22Rv1 (cell line): ENCODE measurements around the gene TLX2.

Experiments used
- ZFX ChIP-seq: fragments of 450-650 bp; IDR thresholded peaks from 2 replicates; pipeline ENCODE4 v1.6.1; 2017; ENCODE audit warnings: antibody characterized with exemption, borderline replicate concordance
- TF ChIP-seq, protein P1 (sequence below): fragments of 450-650 bp; IDR thresholded peaks from 2 replicates; pipeline ENCODE4 v1.5.1; 2017; ENCODE audit warnings: mild to moderate bottlenecking

- TF ChIP-seq, protein P1, sequence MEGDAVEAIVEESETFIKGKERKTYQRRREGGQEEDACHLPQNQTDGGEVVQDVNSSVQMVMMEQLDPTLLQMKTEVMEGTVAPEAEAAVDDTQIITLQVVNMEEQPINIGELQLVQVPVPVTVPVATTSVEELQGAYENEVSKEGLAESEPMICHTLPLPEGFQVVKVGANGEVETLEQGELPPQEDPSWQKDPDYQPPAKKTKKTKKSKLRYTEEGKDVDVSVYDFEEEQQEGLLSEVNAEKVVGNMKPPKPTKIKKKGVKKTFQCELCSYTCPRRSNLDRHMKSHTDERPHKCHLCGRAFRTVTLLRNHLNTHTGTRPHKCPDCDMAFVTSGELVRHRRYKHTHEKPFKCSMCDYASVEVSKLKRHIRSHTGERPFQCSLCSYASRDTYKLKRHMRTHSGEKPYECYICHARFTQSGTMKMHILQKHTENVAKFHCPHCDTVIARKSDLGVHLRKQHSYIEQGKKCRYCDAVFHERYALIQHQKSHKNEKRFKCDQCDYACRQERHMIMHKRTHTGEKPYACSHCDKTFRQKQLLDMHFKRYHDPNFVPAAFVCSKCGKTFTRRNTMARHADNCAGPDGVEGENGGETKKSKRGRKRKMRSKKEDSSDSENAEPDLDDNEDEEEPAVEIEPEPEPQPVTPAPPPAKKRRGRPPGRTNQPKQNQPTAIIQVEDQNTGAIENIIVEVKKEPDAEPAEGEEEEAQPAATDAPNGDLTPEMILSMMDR = no peak
- TF ChIP-seq ZFX = no peak
Measured at GRCh38 chr2:74526649-74527230, 12.5 kb downstream of the TLX2 start.
